SK-MEL-5 (cell line): Measurements from ENCODE around the gene SLC35F1. TPM values are rescaled to one million over a fixed set of nuclear protein-coding genes. Genes with fewer than 3 reads are reported as not detected.
"Not testable (repeated sequence)": the region's sequence is repeated elsewhere in the genome, so short reads cannot be mapped to it uniquely, and the experiment has no call there.

ENCODE experiments used
- DNase-seq: peaks from one replicate; pipeline ENCODE4 v3.0.0-alpha.2; 2016; ENCODE audit warnings: low read depth, low spot score
- in situ Hi-C: cut with HindIII; loops from 2 replicates; pipeline ENCODE4 v1.10.0; 2016; ENCODE audit warnings: low sequenced_read_pairs, high pct_unique_total_duplicates, low pct_unique_long_range_greater_than_20kb
- polyA plus RNA-seq, 2 experiments: library from polyadenylated mRNA; depleted of rRNA; stranded (reverse); fragments of >200 nt; gene quantifications; 2 replicates each; pipeline ENCODE4 v1.2.3, GENCODE V29; 2015
- total RNA-seq: library from RNA; depleted of rRNA; stranded (reverse); fragments of >200 nt; shearing (Covaris generic); gene quantifications from 2 replicates; pipeline ENCODE4 v1.2.3, GENCODE V29; 2014; rRNA removed

The SLC35F1 gene
- total RNA-seq: 2.5 and 2.6 TPM in 2 replicates
- 4.1 and 4.8 TPM in 2 replicates for polyA plus RNA-seq (2015; cell fraction: cytosol; rRNA removed)
- polyA plus RNA-seq (2015; cell fraction: nucleus; rRNA removed): 0.44 and 1.7 TPM in 2 replicates

GRCh38 chr6:117906958-117907600, at the start of gene SLC35F1:
Gene SLC35F1 (plus strand): TSS chr6:117907264.
- in situ Hi-C loops: no loop called here
- DNase-seq: peak; percentile 46

- DNase-seq, in situ Hi-C loops: not testable (repeated sequence)
Measured at GRCh38 chr6:117858601-117859000, 48.5 kb upstream of the SLC35F1 start.

GRCh38 chr6:117861545-117861944, 45.5 kb upstream of the SLC35F1 start:
- DNase-seq: no peak
- in situ Hi-C loops: no loop called here

GRCh38 chr6:117866561-117866960, 40.5 kb upstream of the SLC35F1 start:
- DNase-seq: no peak
- in situ Hi-C loops: no loop called here

DNA sequence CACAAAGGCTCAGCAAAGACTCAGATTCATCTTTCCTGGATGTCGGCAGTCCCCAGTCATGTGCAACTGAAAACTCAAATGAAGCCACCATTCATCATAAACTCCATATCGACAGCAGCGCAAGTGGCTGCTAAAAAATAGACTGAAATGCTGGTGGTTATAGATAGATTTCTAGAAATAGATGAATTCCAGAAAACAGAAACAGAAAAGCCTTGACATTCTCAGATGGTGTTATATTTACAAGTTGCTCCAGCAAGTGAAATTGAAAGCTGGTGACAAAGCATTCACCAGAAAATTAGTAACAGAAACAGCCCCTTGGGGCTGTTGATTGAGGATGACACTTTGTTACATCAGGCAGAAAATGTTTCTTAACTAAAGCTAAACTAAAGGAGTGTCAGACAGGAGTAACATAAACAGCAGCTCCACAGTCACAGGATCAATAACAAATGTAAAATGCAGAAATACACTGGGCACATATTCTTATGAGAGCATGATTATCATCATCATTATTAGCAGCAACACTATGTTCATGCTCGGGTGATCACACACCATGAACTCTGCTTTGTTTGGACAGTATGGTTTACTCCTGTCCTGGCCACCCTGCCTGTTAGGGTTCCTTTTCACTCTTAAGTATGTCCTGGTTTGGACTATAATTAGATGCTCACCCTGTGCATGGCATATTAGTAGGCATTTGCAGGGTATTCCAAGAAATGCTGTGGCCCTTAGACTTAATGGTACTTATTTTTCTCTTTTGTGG, 36.4 kb upstream of the SLC35F1 start:
- DNase-seq: no peak
- in situ Hi-C loops: no loop called here

DNA sequence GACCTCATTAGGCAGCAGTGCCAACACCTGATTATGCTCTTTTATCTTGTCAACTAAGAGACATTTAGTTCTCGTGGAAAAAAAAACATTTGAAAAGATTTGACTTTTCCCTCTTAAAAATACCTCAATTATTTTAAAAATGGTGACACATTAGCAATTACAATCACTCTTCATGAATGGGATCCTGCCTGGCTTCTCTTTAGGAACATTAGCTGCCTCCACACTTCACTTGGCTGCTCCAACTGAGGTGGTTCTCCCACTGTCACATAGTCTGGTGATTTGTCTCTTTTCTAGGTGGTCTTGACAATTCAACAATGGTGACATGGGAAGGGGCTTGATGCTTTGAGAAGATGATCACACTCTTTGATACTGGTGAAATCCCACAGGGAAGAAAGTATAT, 26.2 kb upstream of the SLC35F1 start:
- in situ Hi-C loops: no loop called here
- no peak for DNase-seq

GRCh38 chr6:117890172-117890571, 16.9 kb upstream of the SLC35F1 start:
- no peak for DNase-seq
- in situ Hi-C loops: no loop called here

DNA sequence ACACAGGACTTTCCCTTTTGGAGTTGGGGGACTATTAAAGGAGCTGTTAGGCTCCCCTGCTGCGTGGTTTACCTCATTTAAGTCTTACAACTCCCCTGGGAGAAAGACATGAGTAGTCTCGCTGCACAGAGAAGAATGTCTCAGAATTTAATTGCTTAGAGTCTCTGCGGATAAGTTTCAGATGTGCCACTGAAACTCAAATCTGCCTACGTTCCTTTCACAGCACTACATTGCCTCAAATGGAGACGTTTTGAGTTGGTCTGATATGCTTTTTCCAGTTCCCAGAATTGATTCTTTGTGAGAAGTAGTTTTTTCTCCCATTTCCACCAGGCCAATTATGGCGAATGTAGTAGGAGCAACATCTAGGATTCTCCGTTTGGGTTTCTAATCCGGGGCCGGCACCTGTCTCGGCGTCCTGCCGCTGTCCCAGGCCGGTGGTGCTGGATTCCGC, 532 bp upstream of the SLC35F1 start:
- DNase-seq: no peak
- in situ Hi-C loops: no loop called here

DNA sequence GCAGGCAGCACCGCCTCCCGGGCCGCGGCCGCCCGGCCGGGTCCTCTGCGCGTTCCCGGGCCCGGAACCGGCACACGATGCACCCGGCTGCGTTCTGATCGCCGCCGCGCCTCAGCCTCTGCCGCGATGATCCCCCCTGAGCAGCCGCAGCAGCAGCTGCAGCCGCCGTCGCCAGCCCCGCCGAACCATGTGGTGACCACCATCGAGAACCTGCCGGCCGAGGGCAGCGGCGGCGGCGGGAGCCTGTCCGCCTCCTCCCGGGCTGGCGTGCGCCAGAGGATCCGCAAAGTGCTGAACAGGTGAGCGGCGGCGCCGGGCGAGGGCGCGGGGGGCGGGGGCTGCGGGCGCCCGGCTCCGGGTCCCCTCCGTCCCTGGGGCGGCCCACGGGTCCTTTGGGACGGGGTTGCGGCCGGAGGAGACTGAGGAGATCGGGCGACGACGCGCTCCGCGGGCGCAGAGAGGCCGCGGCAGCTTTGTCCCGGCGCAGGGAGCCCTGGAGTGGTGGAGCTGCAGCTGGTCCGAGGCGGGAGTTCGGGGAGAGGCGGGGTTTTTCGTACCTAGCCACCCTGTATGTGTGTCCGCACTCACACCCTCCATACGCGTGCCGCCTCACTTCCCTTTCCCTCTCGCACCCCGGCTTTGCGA, 659 bp downstream of the SLC35F1 start:
- no peak for DNase-seq
- in situ Hi-C loops: no loop called here

DNA sequence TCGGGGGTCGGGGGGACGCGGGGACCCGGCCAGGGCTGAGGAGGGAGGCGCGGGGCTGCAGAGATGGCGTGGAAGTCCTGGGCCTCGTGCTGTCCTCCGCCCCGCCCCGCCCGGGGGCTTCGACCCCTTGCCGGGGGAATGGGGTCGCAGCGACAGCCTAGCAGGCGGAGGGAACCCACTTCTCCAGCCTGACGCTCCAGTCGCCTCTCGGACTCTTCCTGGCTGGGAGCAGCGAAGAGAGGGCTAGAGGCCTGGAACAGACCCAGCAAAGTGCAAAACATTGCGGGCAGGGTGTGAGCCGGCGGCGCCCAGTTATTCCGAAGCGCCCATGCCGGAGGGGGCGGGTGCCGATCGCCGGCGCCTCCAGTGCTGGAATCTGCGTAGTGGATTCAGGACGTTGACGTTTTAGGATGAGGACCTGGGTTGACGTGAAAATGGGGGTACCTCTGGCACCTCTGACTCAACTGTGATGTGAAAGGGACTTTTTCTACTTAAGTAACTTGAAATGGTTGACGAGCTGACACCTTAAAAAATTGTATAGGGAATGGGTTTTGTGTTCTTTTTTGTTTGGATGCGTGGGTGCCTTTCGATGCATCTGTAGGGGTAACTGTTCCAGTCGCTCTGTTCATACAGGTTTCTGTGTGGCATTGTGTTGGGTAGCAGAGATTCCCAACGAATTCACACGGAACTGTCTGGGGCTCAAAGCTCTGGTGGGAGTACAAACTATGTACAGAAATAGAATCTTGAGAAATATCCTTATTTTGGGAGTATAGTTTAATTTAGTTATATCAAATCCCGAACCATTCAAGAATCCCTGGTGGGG, 1.4 kb downstream of the SLC35F1 start:
- in situ Hi-C loops: no loop called here
- no peak for DNase-seq

DNA sequence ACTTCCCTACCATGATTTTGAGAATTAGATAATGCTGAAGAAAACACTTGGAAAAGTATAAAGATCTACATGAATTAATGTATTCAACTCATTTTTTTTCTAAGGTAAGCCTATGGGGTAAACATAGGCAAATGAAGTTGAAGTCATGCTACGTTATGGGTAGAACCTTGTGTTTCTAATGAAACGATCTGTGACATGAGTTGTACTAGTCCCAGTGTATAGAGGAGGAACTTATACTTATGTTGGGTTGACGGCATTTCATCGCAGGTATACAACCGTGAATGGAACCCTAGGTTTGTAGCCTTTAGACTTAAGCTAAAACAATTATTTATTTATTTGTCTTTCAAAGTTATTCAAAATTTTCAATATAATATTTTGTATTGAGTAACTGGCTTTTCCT, 2.6 kb downstream of the SLC35F1 start:
- in situ Hi-C loops: no loop called here

DNA sequence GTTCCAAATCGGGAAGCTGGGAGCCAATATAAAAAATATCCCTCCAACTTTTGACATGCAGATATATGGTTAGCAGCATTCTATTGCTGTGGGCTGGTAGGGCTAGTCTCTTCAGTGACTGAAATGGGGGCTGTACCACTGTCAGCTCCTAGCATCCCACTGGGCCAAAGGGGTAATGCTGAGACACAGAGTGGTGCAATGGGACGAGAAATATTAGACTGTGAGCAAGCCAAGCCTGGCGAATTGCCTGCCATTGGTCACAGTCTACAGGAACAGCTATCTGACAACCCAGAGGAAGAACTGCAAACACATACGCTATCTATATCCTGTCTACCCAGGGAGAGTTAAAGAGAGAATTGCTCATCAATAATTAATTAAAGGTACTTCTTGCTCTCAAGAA, 3.5 kb downstream of the SLC35F1 start:
- in situ Hi-C loops: no loop called here
- no peak for DNase-seq

More for the DNA sequence above, 2.6 kb downstream of the SLC35F1 start:
- no peak for DNase-seq

DNA sequence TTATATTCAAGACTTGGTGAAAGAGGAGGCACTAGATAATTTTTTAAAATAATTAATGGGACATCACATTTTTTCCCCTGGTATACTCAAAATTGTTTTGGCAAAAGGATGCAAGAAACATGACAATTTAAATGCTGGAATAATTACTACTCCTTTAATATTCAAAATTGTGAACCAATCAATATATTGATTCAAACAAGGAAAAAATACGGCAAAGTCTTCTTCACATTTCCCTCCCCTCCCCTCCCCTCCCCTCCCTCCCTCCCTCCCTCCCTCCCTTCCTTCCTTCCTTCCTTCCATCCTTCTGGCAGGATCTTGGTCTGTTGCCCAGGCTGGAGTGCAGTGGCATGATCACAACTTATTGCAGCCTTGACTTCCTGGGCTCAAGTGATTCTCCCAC, 4.1 kb downstream of the SLC35F1 start:
- in situ Hi-C loops: no loop called here
- no peak for DNase-seq

- DNase-seq: no peak
- in situ Hi-C loops: no loop called here
Measured at GRCh38 chr6:117911660-117912059, 4.6 kb downstream of the SLC35F1 start.

- in situ Hi-C loops: no loop called here
- no peak for DNase-seq
Measured at GRCh38 chr6:117915846-117916245, 8.8 kb downstream of the SLC35F1 start.

GRCh38 chr6:117916483-117916882, 9.4 kb downstream of the SLC35F1 start:
- in situ Hi-C loops: no loop called here
- no peak for DNase-seq

DNA sequence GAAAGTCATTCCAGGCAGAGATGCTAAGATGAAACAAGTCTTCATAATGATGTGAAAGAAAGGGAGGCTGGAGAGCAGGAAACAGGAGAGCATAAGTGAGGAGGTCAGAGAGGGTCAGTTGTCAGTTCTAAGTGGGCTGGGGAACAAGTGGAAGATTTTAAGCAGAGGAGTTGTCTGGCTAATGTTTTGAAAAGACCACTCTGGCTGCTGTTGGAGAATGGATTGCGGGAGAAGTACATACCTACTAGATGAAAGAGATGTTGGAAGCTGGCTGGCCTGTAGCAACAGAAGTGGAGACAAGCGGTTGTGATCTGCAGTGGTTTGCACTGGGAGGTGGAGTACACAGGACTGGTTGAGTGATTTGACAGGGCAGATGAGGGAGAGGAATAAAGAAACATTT, 10.1 kb downstream of the SLC35F1 start:
- DNase-seq: no peak
- in situ Hi-C loops: no loop called here

- in situ Hi-C loops: no loop called here
- peak; percentile 49 for DNase-seq
Measured at GRCh38 chr6:117918454-117918853, 11.4 kb downstream of the SLC35F1 start.
